GM12864 (cell line): ENCODE measurements around the gene RAB3C.
"Not testable (repeated sequence)": the region's sequence is repeated elsewhere in the genome, so short reads cannot be mapped to it uniquely, and the experiment has no call there.

Experiments
- DNase-seq: peaks from one replicate; pipeline ENCODE4 v3.0.0-alpha.2; 2011; ENCODE audit warnings: low read depth
- H3K4me3 ChIP-seq: 2 replicates; pipeline ENCODE4 v1.5.1; 2011; ENCODE audit warnings: mild to moderate bottlenecking, low read depth, low read length, control low read depth
- CTCF ChIP-seq: IDR thresholded peaks from 2 replicates; pipeline ENCODE4 v1.5.1; 2011; ENCODE audit warnings: low read depth, mild to moderate bottlenecking, moderate library complexity, low read length, control low read depth, inconsistent platforms; ENCODE audit errors: missing control alignments

RAB3C gene

DNA sequence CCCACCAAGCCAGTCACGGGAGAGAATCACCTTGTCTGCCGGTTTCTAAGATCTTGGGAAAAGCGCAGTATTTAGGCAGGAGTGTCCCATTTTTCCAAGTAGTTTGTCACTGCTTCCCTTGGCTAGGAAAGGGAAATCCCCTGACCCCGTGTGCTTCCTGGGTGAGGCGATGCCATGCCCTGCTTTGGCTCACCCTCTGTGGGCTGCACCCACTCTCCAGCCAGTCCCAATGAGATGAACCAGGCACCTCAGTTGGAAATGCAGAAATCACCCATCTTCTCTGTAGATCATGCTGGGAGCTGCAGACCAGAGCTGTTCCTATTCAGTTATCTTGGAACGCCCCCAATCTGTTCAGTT is 116.9 kb downstream of the RAB3C start:
- no peak for TF ChIP-seq CTCF
- H3K4me3 ChIP-seq: no peak overlapping the region
- DNase-seq: no peak

- no peak for DNase-seq
- no peak overlapping the region for H3K4me3 ChIP-seq
- TF ChIP-seq CTCF: no peak
These were observed 121.2 kb downstream of the RAB3C start for GRCh38 chr5:58703925-58704555.

GRCh38 chr5:58706736-58707135 is 123.9 kb downstream of the RAB3C start:
- TF ChIP-seq CTCF: no peak
- H3K4me3 ChIP-seq: no peak overlapping the region
- DNase-seq: no peak

- no peak overlapping the region for H3K4me3 ChIP-seq
- DNase-seq: no peak
- TF ChIP-seq CTCF: no peak
These were observed 125.6 kb downstream of the RAB3C start for GRCh38 chr5:58708456-58708855.

GRCh38 chr5:58710425-58710824 is 127.5 kb downstream of the RAB3C start:
- not testable (repeated sequence) for H3K4me3 ChIP-seq, DNase-seq

DNA sequence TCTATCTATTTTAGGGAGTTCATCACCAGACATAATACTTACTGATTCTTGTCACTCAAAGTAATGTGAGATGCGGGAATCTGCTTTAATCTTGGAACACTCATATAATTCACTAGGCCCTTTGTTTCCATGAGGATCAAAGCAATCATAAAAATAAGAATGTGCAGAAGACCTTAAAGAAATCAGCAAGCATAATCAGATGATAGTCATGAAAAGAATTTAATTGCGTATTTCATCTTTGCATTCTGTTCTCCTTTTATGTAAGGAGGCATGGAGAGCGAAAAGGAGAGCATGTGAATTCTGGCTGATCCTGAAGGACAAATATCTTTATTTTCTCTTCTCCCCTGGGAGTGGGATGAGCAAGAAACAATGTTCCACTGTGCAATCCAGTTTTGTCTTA is 128.0 kb downstream of the RAB3C start:
- no peak overlapping the region for H3K4me3 ChIP-seq
- no peak for DNase-seq
- TF ChIP-seq CTCF: no peak

DNA sequence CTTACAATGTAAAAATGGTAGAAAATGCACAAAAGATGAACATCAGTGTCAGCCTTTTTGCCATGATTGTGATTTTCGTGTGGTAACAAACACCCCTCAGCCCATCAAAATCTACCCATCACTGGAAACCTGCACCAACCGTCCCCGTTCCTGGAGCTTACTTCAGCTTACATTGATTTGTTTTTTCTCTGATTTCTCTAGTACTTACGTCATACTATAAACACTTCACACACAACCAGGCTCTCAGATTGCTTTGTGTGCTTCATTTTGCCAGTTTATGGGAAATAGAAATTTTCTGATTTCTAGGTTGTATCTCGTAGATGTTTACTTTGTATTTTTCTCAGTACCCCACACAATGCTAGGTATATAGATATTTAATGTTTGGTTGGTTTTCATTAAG is 129.1 kb downstream of the RAB3C start:
- TF ChIP-seq CTCF: no peak

More for the DNA sequence above, 129.1 kb downstream of the RAB3C start:
- DNase-seq: no peak
- no peak overlapping the region for H3K4me3 ChIP-seq
